SK-N-SH treated with all-trans-retinoic acid at 6 μM for 48 hours (cell line): ENCODE results near the gene ADAMTS10.

Source experiments
- ATAC-seq: fragments of 200-7000 bp; cut with Tn5 transposase; 3 replicates; pipeline ENCODE4 v1.9.1; 2020; ENCODE audit warnings: mild to moderate bottlenecking, moderate library complexity
- CSDC2 ChIP-seq: fragments of 250-450 bp; sonication (Bioruptor Pico); IDR thresholded peaks from 2 replicates; pipeline ENCODE4 v1.5.0; 2020; ENCODE audit warnings: mild to moderate bottlenecking, moderate library complexity
- ESRRG ChIP-seq: fragments of 250-450 bp; sonication (Bioruptor Pico); IDR thresholded peaks from 2 replicates; pipeline ENCODE4 v1.6.1; 2021; ENCODE audit warnings: mild to moderate bottlenecking
- GLIS3 ChIP-seq: fragments of 250-450 bp; sonication (Bioruptor Pico); IDR thresholded peaks from 2 replicates; pipeline ENCODE4 v1.5.0; 2020; ENCODE audit warnings: mild to moderate bottlenecking, moderate library complexity
- ISL1 ChIP-seq: fragments of 250-450 bp; sonication (Bioruptor Pico); IDR thresholded peaks from 2 replicates; pipeline ENCODE4 v2.1.2; 2022; ENCODE audit warnings: mild to moderate bottlenecking, moderate library complexity
- OSR1 ChIP-seq: fragments of 250-450 bp; sonication (Bioruptor Pico); IDR thresholded peaks from 2 replicates; pipeline ENCODE4 v1.8.0; 2022; ENCODE audit warnings: moderate library complexity, mild to moderate bottlenecking, inconsistent platforms
- PATZ1 ChIP-seq: fragments of 250-450 bp; sonication (Bioruptor Pico); IDR thresholded peaks from 2 replicates; pipeline ENCODE4 v1.8.0; 2020; ENCODE audit warnings: mild to moderate bottlenecking, moderate library complexity, borderline replicate concordance
- POU6F1 ChIP-seq: fragments of 250-450 bp; sonication (Bioruptor Pico); IDR thresholded peaks from 2 replicates; pipeline ENCODE4 v1.8.0; 2021; ENCODE audit warnings: low read depth, mild to moderate bottlenecking, moderate library complexity, borderline replicate concordance
- PPARA ChIP-seq: fragments of 250-450 bp; sonication (Bioruptor Pico); IDR thresholded peaks from 2 replicates; pipeline ENCODE4 v1.5.0; 2020; ENCODE audit warnings: mild to moderate bottlenecking, borderline replicate concordance
- RARB ChIP-seq: fragments of 250-450 bp; sonication (Bioruptor Pico); IDR thresholded peaks from 2 replicates; pipeline ENCODE4 v1.8.0; 2021; ENCODE audit warnings: mild to moderate bottlenecking, moderate library complexity
- SNAI2 ChIP-seq: fragments of 250-450 bp; sonication (Bioruptor Pico); IDR thresholded peaks from 2 replicates; pipeline ENCODE4 v1.5.0; 2020; ENCODE audit warnings: mild to moderate bottlenecking, moderate library complexity
- TCF4 ChIP-seq: fragments of 250-450 bp; sonication (Bioruptor Pico); IDR thresholded peaks from 2 replicates; pipeline ENCODE4 v1.8.0; 2021; ENCODE audit warnings: mild to moderate bottlenecking, moderate library complexity, borderline replicate concordance
- TOX ChIP-seq: fragments of 250-450 bp; sonication (Bioruptor Pico); IDR thresholded peaks from 2 replicates; pipeline ENCODE4 v1.8.0; 2021; ENCODE audit warnings: mild to moderate bottlenecking, moderate library complexity, borderline replicate concordance
- ZC3H10 ChIP-seq: fragments of 250-450 bp; sonication (Bioruptor Pico); IDR thresholded peaks from 2 replicates; pipeline ENCODE4 v1.5.1; 2021; ENCODE audit warnings: mild to moderate bottlenecking, moderate library complexity
- ZFP3 ChIP-seq: fragments of 250-450 bp; sonication (Bioruptor Pico); IDR thresholded peaks from 2 replicates; pipeline ENCODE4 v1.5.0; 2020; ENCODE audit warnings: mild to moderate bottlenecking, moderate library complexity
- ZNF565 ChIP-seq: fragments of 450-650 bp; formaldehyde crosslinking; conservative IDR thresholded peaks from 2 replicates; pipeline ENCODE4 v1.5.0; 2020; ENCODE audit warnings: low read depth, mild to moderate bottlenecking, moderate library complexity
- ZNF70 ChIP-seq: fragments of 450-650 bp; formaldehyde crosslinking; IDR thresholded peaks from 2 replicates; pipeline ENCODE4 v1.5.0; 2020; ENCODE audit warnings: mild to moderate bottlenecking, moderate library complexity
- ZNF8 ChIP-seq: fragments of 450-650 bp; formaldehyde crosslinking; IDR thresholded peaks from 2 replicates; pipeline ENCODE4 v1.5.0; 2020; ENCODE audit warnings: mild to moderate bottlenecking, moderate library complexity
- TF ChIP-seq, protein P1 (sequence below): fragments of 250-450 bp; sonication (Bioruptor Pico); IDR thresholded peaks from 2 replicates; pipeline ENCODE4 v1.5.0; 2020; ENCODE audit warnings: mild to moderate bottlenecking, moderate library complexity
- TF ChIP-seq, protein P2 (sequence below): fragments of 250-450 bp; sonication (Bioruptor Pico); IDR thresholded peaks from 2 replicates; pipeline ENCODE4 v1.5.1; 2020; ENCODE audit warnings: low read depth, mild to moderate bottlenecking, moderate library complexity

Gene ADAMTS10

GRCh38 chr19:8610041-8610935, at the start of gene ADAMTS10:
ADAMTS10 (minus strand) TSS chr19:8610715; CDS start chr19:8605710, 5,005 bp downstream.
- TF ChIP-seq ZC3H10 (no peak), ZFP3 (CRISPR knock-in tag) (no peak), RARB (CRISPR knock-in tag) (no peak), PPARA (CRISPR knock-in tag) (no peak), TOX (no peak), ZNF8 (CRISPR knock-in tag) (no peak), OSR1 (CRISPR knock-in tag) (no peak), CSDC2 (no peak), GLIS3 (CRISPR knock-in tag) (no peak), TCF4 (CRISPR knock-in tag) (no peak), ESRRG (CRISPR knock-in tag) (no peak), PATZ1 (CRISPR knock-in tag) (no peak), ZNF565 (CRISPR knock-in tag) (no peak), POU6F1 (CRISPR knock-in tag) (no peak), ISL1 (CRISPR knock-in tag) (no peak)

DNA sequence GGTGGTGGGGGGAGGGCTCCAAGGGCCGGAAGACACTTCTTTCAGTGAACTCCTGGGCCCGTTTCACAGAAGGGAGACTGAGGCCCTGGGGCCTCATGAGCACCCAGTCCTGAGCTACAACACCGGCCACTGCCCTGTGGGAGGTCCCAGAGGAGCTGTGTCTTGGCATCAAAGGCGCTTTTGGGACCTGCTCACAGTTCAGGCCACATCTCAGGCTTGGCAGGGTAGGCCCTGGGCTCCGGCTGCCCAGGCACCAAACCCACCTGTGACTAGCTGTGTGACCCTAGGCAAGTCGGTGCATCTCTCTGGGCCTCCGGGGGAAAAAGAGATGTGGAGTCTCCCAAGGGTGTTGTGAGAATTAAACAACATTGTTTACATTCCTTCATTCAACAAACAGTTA, 49.4 kb upstream of the ADAMTS10 start:
- no peak for ATAC-seq
- TF ChIP-seq, protein P1, sequence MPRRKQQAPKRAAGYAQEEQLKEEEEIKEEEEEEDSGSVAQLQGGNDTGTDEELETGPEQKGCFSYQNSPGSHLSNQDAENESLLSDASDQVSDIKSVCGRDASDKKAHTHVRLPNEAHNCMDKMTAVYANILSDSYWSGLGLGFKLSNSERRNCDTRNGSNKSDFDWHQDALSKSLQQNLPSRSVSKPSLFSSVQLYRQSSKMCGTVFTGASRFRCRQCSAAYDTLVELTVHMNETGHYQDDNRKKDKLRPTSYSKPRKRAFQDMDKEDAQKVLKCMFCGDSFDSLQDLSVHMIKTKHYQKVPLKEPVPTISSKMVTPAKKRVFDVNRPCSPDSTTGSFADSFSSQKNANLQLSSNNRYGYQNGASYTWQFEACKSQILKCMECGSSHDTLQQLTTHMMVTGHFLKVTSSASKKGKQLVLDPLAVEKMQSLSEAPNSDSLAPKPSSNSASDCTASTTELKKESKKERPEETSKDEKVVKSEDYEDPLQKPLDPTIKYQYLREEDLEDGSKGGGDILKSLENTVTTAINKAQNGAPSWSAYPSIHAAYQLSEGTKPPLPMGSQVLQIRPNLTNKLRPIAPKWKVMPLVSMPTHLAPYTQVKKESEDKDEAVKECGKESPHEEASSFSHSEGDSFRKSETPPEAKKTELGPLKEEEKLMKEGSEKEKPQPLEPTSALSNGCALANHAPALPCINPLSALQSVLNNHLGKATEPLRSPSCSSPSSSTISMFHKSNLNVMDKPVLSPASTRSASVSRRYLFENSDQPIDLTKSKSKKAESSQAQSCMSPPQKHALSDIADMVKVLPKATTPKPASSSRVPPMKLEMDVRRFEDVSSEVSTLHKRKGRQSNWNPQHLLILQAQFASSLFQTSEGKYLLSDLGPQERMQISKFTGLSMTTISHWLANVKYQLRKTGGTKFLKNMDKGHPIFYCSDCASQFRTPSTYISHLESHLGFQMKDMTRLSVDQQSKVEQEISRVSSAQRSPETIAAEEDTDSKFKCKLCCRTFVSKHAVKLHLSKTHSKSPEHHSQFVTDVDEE (CRISPR knock-in tag), result no peak
- TF ChIP-seq ZNF8 (CRISPR knock-in tag) (no peak), ISL1 (CRISPR knock-in tag) (no peak), RARB (CRISPR knock-in tag) (no peak), PPARA (CRISPR knock-in tag) (no peak), OSR1 (CRISPR knock-in tag) (no peak), ESRRG (CRISPR knock-in tag) (no peak), GLIS3 (CRISPR knock-in tag) (no peak)
- TF ChIP-seq, all 23 proteins: peak for 0

More at GRCh38 chr19:8610041-8610935, at the start of gene ADAMTS10:
- ATAC-seq, result peak; percentile 15; the same call in 2 of the 3 replicates

- TF ChIP-seq TCF4 (CRISPR knock-in tag) (no peak), ZNF70 (CRISPR knock-in tag) (no peak), POU6F1 (CRISPR knock-in tag) (no peak), SNAI2 (CRISPR knock-in tag) (no peak), GLIS3 (CRISPR knock-in tag) (no peak), ZFP3 (CRISPR knock-in tag) (no peak)
- ATAC-seq, result no peak
These were observed 47.4 kb upstream of the ADAMTS10 start for GRCh38 chr19:8657869-8658268.

- ATAC-seq, result no peak; the same call in 2 of the 3 replicates
- no peak for TF ChIP-seq ISL1 (CRISPR knock-in tag)
- TF ChIP-seq PPARA (CRISPR knock-in tag), result no peak
- TF ChIP-seq POU6F1 (CRISPR knock-in tag), result no peak
- TF ChIP-seq GLIS3 (CRISPR knock-in tag), result no peak
- TF ChIP-seq, protein P2, sequence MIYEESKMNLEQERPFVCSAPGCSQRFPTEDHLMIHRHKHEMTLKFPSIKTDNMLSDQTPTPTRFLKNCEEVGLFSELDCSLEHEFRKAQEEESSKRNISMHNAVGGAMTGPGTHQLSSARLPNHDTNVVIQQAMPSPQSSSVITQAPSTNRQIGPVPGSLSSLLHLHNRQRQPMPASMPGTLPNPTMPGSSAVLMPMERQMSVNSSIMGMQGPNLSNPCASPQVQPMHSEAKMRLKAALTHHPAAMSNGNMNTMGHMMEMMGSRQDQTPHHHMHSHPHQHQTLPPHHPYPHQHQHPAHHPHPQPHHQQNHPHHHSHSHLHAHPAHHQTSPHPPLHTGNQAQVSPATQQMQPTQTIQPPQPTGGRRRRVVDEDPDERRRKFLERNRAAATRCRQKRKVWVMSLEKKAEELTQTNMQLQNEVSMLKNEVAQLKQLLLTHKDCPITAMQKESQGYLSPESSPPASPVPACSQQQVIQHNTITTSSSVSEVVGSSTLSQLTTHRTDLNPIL (CRISPR knock-in tag), result no peak
- TF ChIP-seq ZNF565 (CRISPR knock-in tag), result no peak
- TF ChIP-seq ZNF70 (CRISPR knock-in tag), result no peak
- TF ChIP-seq, protein P1 (CRISPR knock-in tag), result no peak
These were observed 44.8 kb upstream of the ADAMTS10 start for GRCh38 chr19:8655340-8655709.
